ENCODE measurements around the gene DERL2. TPM values are rescaled to one million over a fixed set of nuclear protein-coding genes. Genes with fewer than 3 reads are reported as not detected.
A peak's percentile ranks its signal among the peaks of the same experiment; 100 is the strongest.

DERL2 gene
- total and polyA plus RNA-seq, 9 of the 15 experiments (the other 6 are each of a cell fraction or from before 2014, with no cell fraction given): 11.5 to 105 (median 30.7) TPM

GRCh38 chr17:5516060-5516792 is 30.2 kb upstream of the DERL2 start:
- no peaks in the 10 kb centered on the region for H3K27me3 ChIP-seq (ENCODE audit: control insufficient read depth in 2 of 2, insufficient read depth in 2 of 2, low read length in 2 of 2)
- H4K20me1 ChIP-seq (replicated peaks; ENCODE audit: control insufficient read depth, insufficient read depth, low read length): no peaks in the 10 kb centered on the region
- ATAC-seq (no peak), FAIRE-seq (no peak), DNase-seq (ENCODE audit: extremely low read depth in 1 of 4, low spot score in 3 of 4) (peak in 1 of 4 experiments; percentile 15)
- no peak for TF ChIP-seq DLX4 (CRISPR knock-in tag; IDR thresholded peaks at IDR 0.05)
- no peak for TF ChIP-seq FOXJ2 (tag; IDR thresholded peaks at IDR 0.05)
- no peak for TF ChIP-seq CBX1 (IDR thresholded peaks at IDR 0.05; ENCODE audit: low read depth)
- no peak for TF ChIP-seq HDGF (IDR thresholded peaks at IDR 0.05)
- no peak for TF ChIP-seq ZFX (CRISPR knock-in tag; IDR thresholded peaks at IDR 0.05)
- TF ChIP-seq POU5F1 (IDR thresholded peaks at IDR 0.05; ENCODE audit: borderline replicate concordance, low read depth, low read length, partially characterized antibody): no peak
- no peak for TF ChIP-seq PCBP1 (IDR thresholded peaks at IDR 0.05; ENCODE audit: low read depth, low read length, poor library complexity, severe bottlenecking)
- no peak for TF ChIP-seq DACH1 (IDR thresholded peaks at IDR 0.05; ENCODE audit: partially characterized antibody)
- no peak for TF ChIP-seq ZFP30 (CRISPR knock-in tag; IDR thresholded peaks at IDR 0.05; ENCODE audit: borderline replicate concordance)
- TF ChIP-seq BMI1 (IDR thresholded peaks at IDR 0.05; ENCODE audit: low read length): no peak
- no peak for TF ChIP-seq CBX8 (IDR thresholded peaks at IDR 0.05; ENCODE audit: borderline replicate concordance, extremely low read depth, low read depth, low read length, poor library complexity, severe bottlenecking)
- TF ChIP-seq PHF8 (IDR thresholded peaks at IDR 0.05; ENCODE audit: borderline replicate concordance, low read length): no peak
- TF ChIP-seq RFX1 (IDR thresholded peaks at IDR 0.05): no peak
- no peak for TF ChIP-seq MTA3 (IDR thresholded peaks at IDR 0.05; ENCODE audit: borderline replicate concordance)
- no peak for TF ChIP-seq STAT5B (CRISPR knock-in tag; IDR thresholded peaks at IDR 0.05)
- no peak for TF ChIP-seq MEF2D (tag; conservative IDR thresholded peaks at IDR 0.05; ENCODE audit: low read depth)
- intact Hi-C loops (cut with micrococcal nuclease): no loop called here
- H3K79me2 ChIP-seq (ENCODE audit: control insufficient read depth, insufficient read depth, low read length): no peaks in the 10 kb centered on the region
- BruUV-seq (replicated peaks): no TSS peak
- no peak overlapping the region for H3K4me2 ChIP-seq (ENCODE audit: insufficient read depth, low read length)
- in situ Hi-C loops (cut with MboI): no loop called here
- peaks cover 5 to 7% of the 10 kb centered on the region in 2 experiments; a peak in 3 of 5 replicates for H3K4me1 ChIP-seq (replicated peaks in 1 of 2; ENCODE audit: control insufficient read depth in 2 of 2, insufficient read depth in 2 of 2, low read length in 2 of 2)
- H3K36me3 ChIP-seq (ENCODE audit: control insufficient read depth, insufficient read depth, low read length): peaks cover 60% of the 10 kb centered on the region
- 75% methylated on average over 4 of the region's 5 CpGs for WGBS (ENCODE audit: insufficient coverage, low coverage, missing lambda C conversion rate)
- H3K4me3 ChIP-seq: no peak overlapping the region
- H3K27ac ChIP-seq (ENCODE audit: extremely low read depth, low read depth, low read length): no peak overlapping the region
- ChIA-PET CTCF (ENCODE audit: low intra/inter-chr PET ratio) (no interaction called here), POLR2A (no interaction called here)
- H3K9me1 ChIP-seq (ENCODE audit: control insufficient read depth, insufficient read depth, low read length): peaks cover 4% of the 10 kb centered on the region
- no peaks in the 10 kb centered on the region for H3K9me3 ChIP-seq (replicated peaks; ENCODE audit: control insufficient read depth, insufficient read depth, low read depth, low read length)
- H2AFZ ChIP-seq (ENCODE audit: low read depth, low read length): no peak overlapping the region
- H3K9ac ChIP-seq (ENCODE audit: insufficient read depth in 1 of 2, low read depth in 2 of 2, low read length in 2 of 2): no peak overlapping the region
